Measurements from ENCODE around the gene BCAM. TPM values are rescaled to one million over a fixed set of nuclear protein-coding genes. Genes with fewer than 3 reads are reported as not detected.

The BCAM gene
- total RNA-seq, 1 experiment from 2014 or later, result 73.0 TPM

GRCh38 chr19:44840811-44841210 is 31.9 kb downstream of the BCAM start:
- no CpG with 5 or more reads among the region's 7 CpGs for whole genome bisulfite sequencing (ENCODE audit: extremely low coverage, insufficient read length, low lambda C conversion rate)
- Histone ChIP-seq H3K4me1 (ENCODE audit: insufficient read depth, low read length) (no peaks in the 10 kb centered on the region; the same call in 1 of the 2 replicates), H2BK15ac (ENCODE audit: low read depth, low read length) (no peak overlapping the region), H3K27ac (ENCODE audit: insufficient read length, low read depth, low read length) (no peak overlapping the region), H3K79me2 (ENCODE audit: insufficient read depth, low read length) (no peaks in the 10 kb centered on the region), H2BK12ac (ENCODE audit: insufficient read length, low read depth, low read length) (no peak overlapping the region), H4K91ac (ENCODE audit: insufficient read length, low read depth, low read length) (no peak overlapping the region), H3K9ac (ENCODE audit: extremely low read depth, insufficient read length, low read length) (no peak overlapping the region), H3K14ac (ENCODE audit: insufficient read depth, low read length) (no peak overlapping the region), H3K4ac (ENCODE audit: low read depth, low read length) (no peak overlapping the region), H3T11ph (ENCODE audit: low read length) (no peak overlapping the region), H3K18ac (ENCODE audit: insufficient read length, low read depth, low read length) (no peak overlapping the region), H4K20me1 (ENCODE audit: control insufficient read depth, insufficient read depth, insufficient read length) (no peaks in the 10 kb centered on the region), H3K56ac (ENCODE audit: insufficient read length, low read depth, low read length) (no peak overlapping the region), H4K8ac (replicated peaks; ENCODE audit: insufficient read length, low read depth, low read length) (no peak overlapping the region), H2BK5ac (ENCODE audit: insufficient read length, low read length) (no peak overlapping the region), H3K27me3 (ENCODE audit: insufficient read depth, low read length) (peaks cover 2% of the 10 kb centered on the region; the same call in 1 of the 2 replicates), H3K4me2 (ENCODE audit: insufficient read depth, insufficient read length, low read length) (no peak overlapping the region), H3K9me3 (ENCODE audit: control insufficient read depth, low read depth, low read length) (no peaks in the 10 kb centered on the region), H2AFZ (ENCODE audit: low read length) (no peak overlapping the region), H3K79me1 (ENCODE audit: insufficient read depth, low read depth, low read length, poor library complexity, severe bottlenecking) (no peaks in the 10 kb centered on the region), H3K23ac (ENCODE audit: insufficient read length, low read depth, low read length) (no peak overlapping the region), H2AK5ac (ENCODE audit: insufficient read length, low read length) (no peak overlapping the region), H3K23me2 (ENCODE audit: insufficient read length, low read depth, low read length, poor library complexity, severe bottlenecking) (peaks cover 4% of the 10 kb centered on the region), H4K5ac (ENCODE audit: insufficient read length, low read depth, low read length) (no peak overlapping the region), H2BK20ac (ENCODE audit: low read depth, low read length, poor library complexity, severe bottlenecking) (no peak overlapping the region), H2BK120ac (ENCODE audit: low read depth, low read length, poor library complexity, severe bottlenecking) (no peak overlapping the region)
- Mint-ChIP-seq H3K36me3 (ENCODE audit: insufficient read depth in 1 of 3, low read depth in 3 of 3) (no peaks in the 10 kb centered on the region), H3K27ac (no peak overlapping the region), H3K27me3 (ENCODE audit: low read depth) (peaks cover 34% of the 10 kb centered on the region), H3K9me3 (no peaks in the 10 kb centered on the region; a peak in 1 of 5 replicates), H3K4me1 (peaks cover 9 to 12% of the 10 kb centered on the region in 2 experiments), H3K4me3 (no peak overlapping the region)
- TF ChIP-seq CTCF (conservative IDR thresholded peaks at IDR 0.05), result no peak
- DNase-seq, result no peak

Measured in H9 (cell line).